Heart left ventricle (tissue), 13 donors: ENCODE measurements around the gene OGFOD3.

Source experiments
- POLR2A ChIP-seq, 2 donors: fragments of 450-650 bp; IDR thresholded peaks; one replicate each; pipeline ENCODE4 v1.6.1; 2017; ENCODE audit warnings: antibody characterized with exemption in 2 of 2, mild to moderate bottlenecking in 2 of 2, moderate library complexity in 2 of 2
- TF ChIP-seq, protein P1 (sequence below), 12 donors: fragments of 200-600 bp; sonication (generic) in 4 of 12; IDR thresholded peaks; one replicate each; pipeline versions ENCODE4 v1.5.0 to v1.8.0; 2018 to 2022; ENCODE audit warnings: antibody characterized with exemption in 12 of 12, mild to moderate bottlenecking in 5 of 12
- donor health status: ischemic (EF 13 %, LVEDD 7.1; RV severe dilation, severe dysfunction).
- donor health status: DM: no; HTN: yes; CAD: no.
- donor health status: DM: no; HTN: no; CAD: no.
- donor health status: ischemic (EF 25% LVEDD 6.9; RV normal size, moderate dysfunction).
- donor health status: ischemic (EF 25% LVEDD 5.7; RV mildly dilated, moderate dysfunction).
- donor health status: ischemic (EF 35%, LVEDD 5.7; RV mildly dilated, moderate dysfunction).
- donor health status: nonischemic (EF 11% LVEDD 7.7; RV severe dilation, severe dysfunction).
- donor health status: DM: yes; HTN: yes; CAD: no.
- donor health status: PGD.
- donor health status: ischemic (EF 29% LVEDD 5.4; RV normal size, mild dysfunction).
- donor health status: nonischemic (EF 23%, LVEDD 6.1; RV moderate dilation, normal function).

DNA sequence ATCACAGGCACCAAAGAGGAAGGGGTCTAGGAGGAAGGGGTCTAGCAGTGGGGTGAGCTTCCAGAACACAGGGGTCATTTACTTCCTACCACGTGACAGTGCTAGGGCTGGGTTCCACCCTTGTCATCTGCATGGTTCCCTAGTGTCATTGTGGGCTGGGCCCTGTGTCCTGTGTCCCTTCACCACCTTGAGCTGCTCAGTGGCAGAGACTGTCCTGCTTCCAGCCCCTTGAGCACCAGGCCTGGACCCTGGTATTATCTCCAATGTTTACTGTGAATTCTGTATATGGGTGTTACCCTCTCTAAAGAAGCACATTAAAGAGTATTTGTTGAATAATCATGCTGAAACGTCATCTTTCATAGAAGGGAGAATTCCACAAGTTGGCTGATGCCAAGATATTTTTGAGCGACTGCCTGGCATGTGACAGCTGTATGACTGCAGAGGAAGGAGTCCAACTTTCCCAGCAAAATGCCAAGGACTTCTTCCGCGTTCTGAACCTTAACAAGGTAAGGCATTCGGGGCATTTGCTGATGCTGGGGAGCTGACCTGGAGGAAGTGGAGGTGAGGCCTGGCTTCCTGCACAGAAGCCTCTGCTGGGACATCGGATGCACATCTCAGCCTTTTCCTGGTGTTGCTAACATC is 45.7 kb upstream of the OGFOD3 start:
- TF ChIP-seq, protein P1, sequence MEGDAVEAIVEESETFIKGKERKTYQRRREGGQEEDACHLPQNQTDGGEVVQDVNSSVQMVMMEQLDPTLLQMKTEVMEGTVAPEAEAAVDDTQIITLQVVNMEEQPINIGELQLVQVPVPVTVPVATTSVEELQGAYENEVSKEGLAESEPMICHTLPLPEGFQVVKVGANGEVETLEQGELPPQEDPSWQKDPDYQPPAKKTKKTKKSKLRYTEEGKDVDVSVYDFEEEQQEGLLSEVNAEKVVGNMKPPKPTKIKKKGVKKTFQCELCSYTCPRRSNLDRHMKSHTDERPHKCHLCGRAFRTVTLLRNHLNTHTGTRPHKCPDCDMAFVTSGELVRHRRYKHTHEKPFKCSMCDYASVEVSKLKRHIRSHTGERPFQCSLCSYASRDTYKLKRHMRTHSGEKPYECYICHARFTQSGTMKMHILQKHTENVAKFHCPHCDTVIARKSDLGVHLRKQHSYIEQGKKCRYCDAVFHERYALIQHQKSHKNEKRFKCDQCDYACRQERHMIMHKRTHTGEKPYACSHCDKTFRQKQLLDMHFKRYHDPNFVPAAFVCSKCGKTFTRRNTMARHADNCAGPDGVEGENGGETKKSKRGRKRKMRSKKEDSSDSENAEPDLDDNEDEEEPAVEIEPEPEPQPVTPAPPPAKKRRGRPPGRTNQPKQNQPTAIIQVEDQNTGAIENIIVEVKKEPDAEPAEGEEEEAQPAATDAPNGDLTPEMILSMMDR (IDR thresholded peaks at IDR 0.05): no peak
- no peak for TF ChIP-seq POLR2A (IDR thresholded peaks at IDR 0.05)
